ENCODE data around the gene KATNB1. TPM values are rescaled to one million over a fixed set of nuclear protein-coding genes. Genes with fewer than 3 reads are reported as not detected.
A peak's percentile ranks its signal among the peaks of the same experiment; 100 is the strongest.

KATNB1 gene
- polyA plus RNA-seq, 2 of the 4 experiments (the other 2 are of a cell fraction), result 21.0 to 21.1 TPM

GRCh38 chr16:57722210-57722499 lies 13.4 kb upstream of the KATNB1 start:
- no peak for TF ChIP-seq SMC3 (IDR thresholded peaks at IDR 0.05)
- TF ChIP-seq, protein P1, sequence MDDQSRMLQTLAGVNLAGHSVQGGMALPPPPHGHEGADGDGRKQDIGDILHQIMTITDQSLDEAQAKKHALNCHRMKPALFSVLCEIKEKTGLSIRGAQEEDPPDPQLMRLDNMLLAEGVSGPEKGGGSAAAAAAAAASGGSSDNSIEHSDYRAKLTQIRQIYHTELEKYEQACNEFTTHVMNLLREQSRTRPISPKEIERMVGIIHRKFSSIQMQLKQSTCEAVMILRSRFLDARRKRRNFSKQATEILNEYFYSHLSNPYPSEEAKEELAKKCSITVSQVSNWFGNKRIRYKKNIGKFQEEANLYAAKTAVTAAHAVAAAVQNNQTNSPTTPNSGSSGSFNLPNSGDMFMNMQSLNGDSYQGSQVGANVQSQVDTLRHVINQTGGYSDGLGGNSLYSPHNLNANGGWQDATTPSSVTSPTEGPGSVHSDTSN (IDR thresholded peaks at IDR 0.05), result no peak
- TF ChIP-seq RAD21 (conservative IDR thresholded peaks at IDR 0.05 in 1 of 2, IDR thresholded peaks at IDR 0.05 in 1 of 2), result 0 out of 5 replicates have a peak, but pooled peaks of 1 of the 2 experiments have one; percentile 6
- TF ChIP-seq HES2 (IDR thresholded peaks at IDR 0.05), result no peak
- TF ChIP-seq ESRRA (IDR thresholded peaks at IDR 0.05; ENCODE audit: borderline replicate concordance, low read length), result no peak
- DNase-seq (ENCODE audit: low read depth in 1 of 2, low spot score in 1 of 2) (no peak), ATAC-seq (no peak), FAIRE-seq (no peak)
- POLR2A ChIA-PET, result no interaction called here
- 77% methylated on average over 2 of the region's 2 CpGs for WGBS (ENCODE audit: missing lambda C conversion rate)
- H3K4me1 ChIP-seq, result peaks cover 15% of the 10 kb centered on the region; the same call in 2 of the 3 replicates
- H3K27ac ChIP-seq, result 0 out of 6 replicates have a peak overlapping the region, but pooled peaks of 1 of the 2 experiments have one; percentile 33
- no peak overlapping the region for H3K4me2 ChIP-seq
- no peaks in the 10 kb centered on the region for H3K9me3 ChIP-seq
- H3K4me3 ChIP-seq, result no peak overlapping the region
- CTCF ChIA-PET, result interaction anchor here (1.2 to 5.0 kb wide), 6 partner anchors 10 to 146 kb away, joined by 3 to 42 read pairs (median 6); no protein-coding TSS in a partner anchor

DNA sequence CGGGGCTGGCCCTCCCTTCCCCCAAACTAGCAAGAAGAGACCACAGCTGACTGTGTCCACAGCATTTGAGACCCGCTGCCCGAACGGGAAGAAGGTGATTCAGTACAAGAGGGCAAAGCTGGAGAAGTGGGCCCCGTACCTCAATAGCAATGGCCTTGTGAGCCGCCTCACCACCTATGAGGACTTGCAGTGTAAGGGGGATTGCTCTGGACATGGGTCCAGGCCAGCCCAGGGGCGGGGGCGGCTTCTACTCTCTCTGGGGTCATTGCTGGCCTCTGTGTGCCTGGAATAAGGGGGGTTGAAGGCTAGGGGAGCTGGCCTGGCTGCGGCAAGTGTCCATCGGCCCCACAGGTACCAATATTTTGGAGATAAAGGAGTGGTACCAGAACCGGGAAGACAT lies 12.9 kb upstream of the KATNB1 start:
- Histone ChIP-seq H3K27ac (no peak overlapping the region), H3K4me2 (no peak overlapping the region), H3K4me3 (no peak overlapping the region), H3K4me1 (peaks cover 15% of the 10 kb centered on the region; the same call in 2 of the 3 replicates), H3K9me3 (no peaks in the 10 kb centered on the region)
- WGBS (ENCODE audit: missing lambda C conversion rate), result 76% methylated on average over 9 of the region's 11 CpGs
- ATAC-seq, result no peak
- no peak for FAIRE-seq
- DNase-seq (ENCODE audit: low read depth in 1 of 2, low spot score in 1 of 2), result no peak
- ChIA-PET CTCF (interaction anchor here (0.6 to 5.0 kb wide), 17 partner anchors 9 to 295 kb away, joined by 3 to 42 read pairs (median 4); partner anchors contain the start of genes USB1 and ZNF319), POLR2A (no interaction called here)
- TF ChIP-seq HOXB13 (CRISPR knock-in tag; IDR thresholded peaks at IDR 0.05; ENCODE audit: low read depth), result no peak
- TF ChIP-seq, protein P2, sequence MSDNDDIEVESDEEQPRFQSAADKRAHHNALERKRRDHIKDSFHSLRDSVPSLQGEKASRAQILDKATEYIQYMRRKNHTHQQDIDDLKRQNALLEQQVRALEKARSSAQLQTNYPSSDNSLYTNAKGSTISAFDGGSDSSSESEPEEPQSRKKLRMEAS (IDR thresholded peaks at IDR 0.05), result no peak
- no peak for TF ChIP-seq SMC3 (IDR thresholded peaks at IDR 0.05)

- 44% methylated on average over 7 of the region's 7 CpGs for WGBS (ENCODE audit: missing lambda C conversion rate)
- POLR2A ChIA-PET, result no interaction called here
- ATAC-seq, result peak in 1 of 2 experiments; percentile 60; a peak in 3 of 6 replicates
- Histone ChIP-seq H3K4me2 (no peak overlapping the region), H3K4me1 (peaks cover 15% of the 10 kb centered on the region; the same call in 2 of the 3 replicates), H3K9me3 (no peaks in the 10 kb centered on the region), H3K27ac (no peak overlapping the region), H3K4me3 (no peak overlapping the region)
- no peak for FAIRE-seq
- peak in 1 of 2 experiments; percentile 63 for DNase-seq (ENCODE audit: low read depth in 1 of 2, low spot score in 1 of 2)
- CTCF ChIA-PET, result interaction anchor here (0.6 to 5.0 kb wide), 18 partner anchors 9 to 295 kb away, joined by 3 to 42 read pairs (median 4); partner anchors contain the start of genes KATNB1, USB1 and ZNF319
- TF ChIP-seq, protein P3, sequence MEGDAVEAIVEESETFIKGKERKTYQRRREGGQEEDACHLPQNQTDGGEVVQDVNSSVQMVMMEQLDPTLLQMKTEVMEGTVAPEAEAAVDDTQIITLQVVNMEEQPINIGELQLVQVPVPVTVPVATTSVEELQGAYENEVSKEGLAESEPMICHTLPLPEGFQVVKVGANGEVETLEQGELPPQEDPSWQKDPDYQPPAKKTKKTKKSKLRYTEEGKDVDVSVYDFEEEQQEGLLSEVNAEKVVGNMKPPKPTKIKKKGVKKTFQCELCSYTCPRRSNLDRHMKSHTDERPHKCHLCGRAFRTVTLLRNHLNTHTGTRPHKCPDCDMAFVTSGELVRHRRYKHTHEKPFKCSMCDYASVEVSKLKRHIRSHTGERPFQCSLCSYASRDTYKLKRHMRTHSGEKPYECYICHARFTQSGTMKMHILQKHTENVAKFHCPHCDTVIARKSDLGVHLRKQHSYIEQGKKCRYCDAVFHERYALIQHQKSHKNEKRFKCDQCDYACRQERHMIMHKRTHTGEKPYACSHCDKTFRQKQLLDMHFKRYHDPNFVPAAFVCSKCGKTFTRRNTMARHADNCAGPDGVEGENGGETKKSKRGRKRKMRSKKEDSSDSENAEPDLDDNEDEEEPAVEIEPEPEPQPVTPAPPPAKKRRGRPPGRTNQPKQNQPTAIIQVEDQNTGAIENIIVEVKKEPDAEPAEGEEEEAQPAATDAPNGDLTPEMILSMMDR (IDR thresholded peaks at IDR 0.05), result peak; percentile 40
- TF ChIP-seq FOXS1 (CRISPR knock-in tag; IDR thresholded peaks at IDR 0.05) (no peak), JUN (IDR thresholded peaks at IDR 0.05) (no peak), SMC3 (IDR thresholded peaks at IDR 0.05) (peak; percentile 39; the same call in 2 of the 3 replicates), TFCP2L1 (CRISPR knock-in tag; IDR thresholded peaks at IDR 0.05) (no peak), RAD21 (conservative IDR thresholded peaks at IDR 0.05 in 1 of 2, IDR thresholded peaks at IDR 0.05 in 1 of 2) (peak; percentile 62 to 82)
These were observed 12.4 kb upstream of the KATNB1 start for GRCh38 chr16:57723170-57723569.

GRCh38 chr16:57724531-57724930 lies 11.0 kb upstream of the KATNB1 start:
- Histone ChIP-seq H3K9me3 (no peaks in the 10 kb centered on the region), H3K4me3 (no peak overlapping the region), H3K4me2 (no peak overlapping the region), H3K27ac (0 out of 6 replicates have a peak overlapping the region, but pooled peaks of 1 of the 2 experiments have one; percentile 5), H3K4me1 (peaks cover 15% of the 10 kb centered on the region; the same call in 2 of the 3 replicates)
- no peak for ATAC-seq
- TF ChIP-seq NPAS2 (CRISPR knock-in tag; IDR thresholded peaks at IDR 0.05; ENCODE audit: borderline replicate concordance) (no peak), FOSB (CRISPR knock-in tag; IDR thresholded peaks at IDR 0.05) (no peak), USF2 (IDR thresholded peaks at IDR 0.05) (no peak)
- TF ChIP-seq, protein P4, sequence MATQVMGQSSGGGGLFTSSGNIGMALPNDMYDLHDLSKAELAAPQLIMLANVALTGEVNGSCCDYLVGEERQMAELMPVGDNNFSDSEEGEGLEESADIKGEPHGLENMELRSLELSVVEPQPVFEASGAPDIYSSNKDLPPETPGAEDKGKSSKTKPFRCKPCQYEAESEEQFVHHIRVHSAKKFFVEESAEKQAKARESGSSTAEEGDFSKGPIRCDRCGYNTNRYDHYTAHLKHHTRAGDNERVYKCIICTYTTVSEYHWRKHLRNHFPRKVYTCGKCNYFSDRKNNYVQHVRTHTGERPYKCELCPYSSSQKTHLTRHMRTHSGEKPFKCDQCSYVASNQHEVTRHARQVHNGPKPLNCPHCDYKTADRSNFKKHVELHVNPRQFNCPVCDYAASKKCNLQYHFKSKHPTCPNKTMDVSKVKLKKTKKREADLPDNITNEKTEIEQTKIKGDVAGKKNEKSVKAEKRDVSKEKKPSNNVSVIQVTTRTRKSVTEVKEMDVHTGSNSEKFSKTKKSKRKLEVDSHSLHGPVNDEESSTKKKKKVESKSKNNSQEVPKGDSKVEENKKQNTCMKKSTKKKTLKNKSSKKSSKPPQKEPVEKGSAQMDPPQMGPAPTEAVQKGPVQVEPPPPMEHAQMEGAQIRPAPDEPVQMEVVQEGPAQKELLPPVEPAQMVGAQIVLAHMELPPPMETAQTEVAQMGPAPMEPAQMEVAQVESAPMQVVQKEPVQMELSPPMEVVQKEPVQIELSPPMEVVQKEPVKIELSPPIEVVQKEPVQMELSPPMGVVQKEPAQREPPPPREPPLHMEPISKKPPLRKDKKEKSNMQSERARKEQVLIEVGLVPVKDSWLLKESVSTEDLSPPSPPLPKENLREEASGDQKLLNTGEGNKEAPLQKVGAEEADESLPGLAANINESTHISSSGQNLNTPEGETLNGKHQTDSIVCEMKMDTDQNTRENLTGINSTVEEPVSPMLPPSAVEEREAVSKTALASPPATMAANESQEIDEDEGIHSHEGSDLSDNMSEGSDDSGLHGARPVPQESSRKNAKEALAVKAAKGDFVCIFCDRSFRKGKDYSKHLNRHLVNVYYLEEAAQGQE (IDR thresholded peaks at IDR 0.05), result no peak
- CTCF ChIA-PET, result interaction anchor here (1.0 to 5.0 kb wide), 4 partner anchors 11 to 149 kb away, joined by 3 to 42 read pairs (median 4); partner anchors contain the start of gene KATNB1
- whole genome bisulfite sequencing (ENCODE audit: missing lambda C conversion rate), result 95% methylated on average over 14 of the region's 15 CpGs
- DNase-seq (ENCODE audit: low read depth in 1 of 2, low spot score in 1 of 2), result no peak
- POLR2A ChIA-PET, result no interaction called here
- no peak for FAIRE-seq

Data from A549 (cell line).